ENCODE measurements around the gene LRBA.

LRBA gene

GRCh38 chr4:150582146-150582872, 432.8 kb downstream of the LRBA start, which contains the start of gene MAB21L2:
Gene MAB21L2 (plus strand): TSS chr4:150582151. CDS start chr4:150583030, 879 bp downstream.
- TF ChIP-seq, protein P1, sequence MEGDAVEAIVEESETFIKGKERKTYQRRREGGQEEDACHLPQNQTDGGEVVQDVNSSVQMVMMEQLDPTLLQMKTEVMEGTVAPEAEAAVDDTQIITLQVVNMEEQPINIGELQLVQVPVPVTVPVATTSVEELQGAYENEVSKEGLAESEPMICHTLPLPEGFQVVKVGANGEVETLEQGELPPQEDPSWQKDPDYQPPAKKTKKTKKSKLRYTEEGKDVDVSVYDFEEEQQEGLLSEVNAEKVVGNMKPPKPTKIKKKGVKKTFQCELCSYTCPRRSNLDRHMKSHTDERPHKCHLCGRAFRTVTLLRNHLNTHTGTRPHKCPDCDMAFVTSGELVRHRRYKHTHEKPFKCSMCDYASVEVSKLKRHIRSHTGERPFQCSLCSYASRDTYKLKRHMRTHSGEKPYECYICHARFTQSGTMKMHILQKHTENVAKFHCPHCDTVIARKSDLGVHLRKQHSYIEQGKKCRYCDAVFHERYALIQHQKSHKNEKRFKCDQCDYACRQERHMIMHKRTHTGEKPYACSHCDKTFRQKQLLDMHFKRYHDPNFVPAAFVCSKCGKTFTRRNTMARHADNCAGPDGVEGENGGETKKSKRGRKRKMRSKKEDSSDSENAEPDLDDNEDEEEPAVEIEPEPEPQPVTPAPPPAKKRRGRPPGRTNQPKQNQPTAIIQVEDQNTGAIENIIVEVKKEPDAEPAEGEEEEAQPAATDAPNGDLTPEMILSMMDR (IDR thresholded peaks at IDR 0.05; ENCODE audit: insufficient read depth, missing control alignments), result no peak
- no peak for DNase-seq (ENCODE audit: insufficient read length, low spot score)
- FAIRE-seq, result no peak

DNA sequence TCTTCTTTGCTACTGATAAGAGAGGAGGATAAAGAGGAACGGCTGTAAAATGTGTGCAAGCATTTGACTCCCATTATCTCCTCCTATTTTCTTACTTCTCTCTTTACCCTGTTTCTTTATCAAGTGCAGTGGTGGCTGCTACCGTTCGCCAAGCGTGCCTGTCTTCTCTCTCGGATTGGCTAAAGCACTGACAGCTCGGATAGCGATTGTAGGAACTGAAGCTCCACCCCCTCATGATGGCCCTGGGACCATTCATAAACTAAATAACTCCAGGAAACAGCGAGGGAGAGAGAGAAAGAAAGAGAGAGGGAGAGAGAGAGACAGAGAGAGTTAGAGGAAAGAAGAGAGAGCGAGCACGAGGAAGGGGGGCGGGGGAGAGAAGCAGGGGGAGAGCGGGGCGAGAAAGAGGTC, 433.4 kb downstream of the LRBA start:
- TF ChIP-seq, protein P1 (IDR thresholded peaks at IDR 0.05; ENCODE audit: insufficient read depth, missing control alignments), result no peak
- no peak for DNase-seq (ENCODE audit: insufficient read length, low spot score)
- no peak for FAIRE-seq

- no peak for DNase-seq (ENCODE audit: insufficient read length, low spot score)
- TF ChIP-seq, protein P1 (IDR thresholded peaks at IDR 0.05; ENCODE audit: insufficient read depth, missing control alignments), result no peak
- no peak for FAIRE-seq
Measured at GRCh38 chr4:150581056-150581605, 434.0 kb downstream of the LRBA start.

- FAIRE-seq, result no peak
- no peak for DNase-seq (ENCODE audit: insufficient read length, low spot score)
- TF ChIP-seq, protein P1 (IDR thresholded peaks at IDR 0.05; ENCODE audit: insufficient read depth, missing control alignments), result no peak
Measured at GRCh38 chr4:150580306-150580705, 434.8 kb downstream of the LRBA start.

GRCh38 chr4:150579551-150580234, 435.4 kb downstream of the LRBA start:
- no peak for DNase-seq (ENCODE audit: insufficient read length, low spot score)
- no peak for FAIRE-seq
- TF ChIP-seq, protein P1 (IDR thresholded peaks at IDR 0.05; ENCODE audit: insufficient read depth, missing control alignments), result no peak

GRCh38 chr4:150578745-150579501, 436.2 kb downstream of the LRBA start:
- FAIRE-seq, result peak; percentile 74
- DNase-seq (ENCODE audit: insufficient read length, low spot score), result no peak
- TF ChIP-seq, protein P1 (IDR thresholded peaks at IDR 0.05; ENCODE audit: insufficient read depth, missing control alignments), result no peak
